ENCODE measurements around the gene OS9.

The OS9 gene

DNA sequence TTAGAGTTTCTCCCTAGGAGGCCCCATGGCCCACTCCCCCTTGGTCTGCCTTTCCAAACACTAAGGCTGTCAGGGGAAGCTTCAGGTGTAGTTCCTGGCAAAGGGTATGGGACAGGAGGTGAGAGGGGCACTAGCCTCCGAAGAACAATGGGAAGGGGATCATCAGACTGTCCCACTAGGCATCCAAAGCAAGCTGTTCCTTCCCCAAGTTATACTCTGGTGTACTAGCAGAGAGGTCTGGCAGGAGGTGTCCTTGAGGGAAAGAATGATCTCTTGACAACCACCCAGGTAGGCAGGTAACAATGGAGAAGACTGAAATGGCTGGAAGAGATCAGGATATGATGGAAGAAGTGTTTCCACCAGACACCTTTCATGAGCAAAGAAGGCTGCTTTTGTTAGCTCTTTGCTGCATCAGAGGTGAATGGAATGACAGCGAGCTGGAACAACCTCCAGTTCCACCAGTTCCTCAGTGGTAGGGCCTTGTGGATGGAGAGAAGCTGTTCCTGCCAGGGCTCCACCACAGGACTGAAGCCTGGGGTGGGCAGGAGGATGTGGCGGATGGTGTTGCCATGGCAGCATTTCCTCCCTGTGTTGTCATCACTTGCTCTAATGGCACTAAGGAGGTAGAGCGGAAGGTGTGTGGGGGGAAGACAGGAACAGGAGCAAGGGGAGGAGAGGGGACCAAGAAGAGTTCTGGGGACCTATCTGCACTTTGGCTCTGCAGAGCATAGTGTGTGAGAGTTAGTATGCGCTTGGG, 46.9 kb downstream of the OS9 start:
- TF ChIP-seq, protein P1, sequence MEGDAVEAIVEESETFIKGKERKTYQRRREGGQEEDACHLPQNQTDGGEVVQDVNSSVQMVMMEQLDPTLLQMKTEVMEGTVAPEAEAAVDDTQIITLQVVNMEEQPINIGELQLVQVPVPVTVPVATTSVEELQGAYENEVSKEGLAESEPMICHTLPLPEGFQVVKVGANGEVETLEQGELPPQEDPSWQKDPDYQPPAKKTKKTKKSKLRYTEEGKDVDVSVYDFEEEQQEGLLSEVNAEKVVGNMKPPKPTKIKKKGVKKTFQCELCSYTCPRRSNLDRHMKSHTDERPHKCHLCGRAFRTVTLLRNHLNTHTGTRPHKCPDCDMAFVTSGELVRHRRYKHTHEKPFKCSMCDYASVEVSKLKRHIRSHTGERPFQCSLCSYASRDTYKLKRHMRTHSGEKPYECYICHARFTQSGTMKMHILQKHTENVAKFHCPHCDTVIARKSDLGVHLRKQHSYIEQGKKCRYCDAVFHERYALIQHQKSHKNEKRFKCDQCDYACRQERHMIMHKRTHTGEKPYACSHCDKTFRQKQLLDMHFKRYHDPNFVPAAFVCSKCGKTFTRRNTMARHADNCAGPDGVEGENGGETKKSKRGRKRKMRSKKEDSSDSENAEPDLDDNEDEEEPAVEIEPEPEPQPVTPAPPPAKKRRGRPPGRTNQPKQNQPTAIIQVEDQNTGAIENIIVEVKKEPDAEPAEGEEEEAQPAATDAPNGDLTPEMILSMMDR (IDR thresholded peaks at IDR 0.05), result no peak
- H3K4me3 ChIP-seq, result peak overlapping the region; percentile 55
- no peak for DNase-seq (ENCODE audit: low spot score)
- no peak overlapping the region for H3K27ac ChIP-seq

DNA sequence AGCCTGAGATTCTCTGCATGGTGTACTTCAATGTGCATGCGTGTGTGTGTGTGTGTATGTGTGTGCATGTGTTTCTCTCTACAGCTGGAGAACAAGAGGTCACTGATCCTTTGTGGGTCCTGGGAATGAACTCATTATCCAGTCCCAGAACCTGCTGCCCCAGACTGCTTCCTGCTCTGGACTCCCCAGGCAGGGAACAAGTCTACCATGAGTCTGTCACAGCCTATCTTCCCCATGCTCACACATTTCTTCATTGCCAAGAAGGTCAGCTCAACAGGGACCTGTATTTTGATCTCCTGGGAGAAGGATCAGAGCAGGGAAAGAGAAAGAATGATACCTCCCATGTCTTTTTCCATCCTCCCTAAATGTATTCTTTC, 47.5 kb downstream of the OS9 start:
- no peak for DNase-seq (ENCODE audit: low spot score)
- peak overlapping the region; percentile 55 for H3K4me3 ChIP-seq
- TF ChIP-seq, protein P1 (IDR thresholded peaks at IDR 0.05), result no peak
- no peak overlapping the region for H3K27ac ChIP-seq

DNA sequence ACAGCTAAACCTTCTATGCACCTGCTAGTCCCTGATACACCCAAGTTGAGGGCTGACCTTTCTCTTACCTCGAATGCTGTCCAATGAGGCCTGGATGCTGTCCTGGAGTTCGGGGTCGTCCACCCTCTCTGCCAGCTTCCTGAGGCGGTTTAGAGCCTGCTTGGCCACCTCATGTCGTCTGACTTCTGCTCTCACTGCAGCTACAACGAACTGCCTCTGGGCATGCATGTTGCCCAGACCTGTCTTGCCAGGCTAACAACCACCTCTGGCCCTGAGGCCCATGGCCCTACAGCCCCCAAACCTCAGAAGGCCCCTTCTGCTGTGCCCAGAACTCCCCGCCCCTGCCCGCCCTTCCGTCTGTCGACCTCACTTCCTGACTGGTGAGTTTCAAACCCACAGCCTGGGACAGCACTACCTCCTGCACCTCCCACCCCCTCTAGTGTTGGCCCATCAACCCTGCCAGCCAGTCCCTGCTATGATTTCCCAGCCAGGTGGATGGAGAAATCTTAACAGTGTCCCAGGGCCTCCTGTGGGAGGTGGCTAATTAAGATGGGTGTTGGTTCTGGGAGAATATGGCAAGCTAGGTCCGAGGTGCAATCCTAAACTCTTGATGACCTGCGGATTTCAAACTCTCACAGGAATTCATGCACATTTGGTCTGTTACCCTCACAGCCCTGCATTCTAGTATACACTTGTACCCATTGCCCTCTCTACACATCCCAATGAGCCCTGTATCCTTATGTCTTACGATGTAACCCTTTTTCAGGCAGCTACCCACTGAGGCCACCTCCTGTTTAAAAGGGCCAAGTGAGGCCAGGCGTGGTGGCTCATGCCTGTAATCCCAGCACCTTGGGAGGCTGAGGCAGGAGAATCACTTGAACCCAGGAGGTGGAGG, 48.2 kb downstream of the OS9 start:
- H3K4me3 ChIP-seq, result peak overlapping the region; percentile 55
- H3K27ac ChIP-seq, result no peak overlapping the region
- TF ChIP-seq, protein P1 (IDR thresholded peaks at IDR 0.05), result no peak
- DNase-seq (ENCODE audit: low spot score), result no peak

DNA sequence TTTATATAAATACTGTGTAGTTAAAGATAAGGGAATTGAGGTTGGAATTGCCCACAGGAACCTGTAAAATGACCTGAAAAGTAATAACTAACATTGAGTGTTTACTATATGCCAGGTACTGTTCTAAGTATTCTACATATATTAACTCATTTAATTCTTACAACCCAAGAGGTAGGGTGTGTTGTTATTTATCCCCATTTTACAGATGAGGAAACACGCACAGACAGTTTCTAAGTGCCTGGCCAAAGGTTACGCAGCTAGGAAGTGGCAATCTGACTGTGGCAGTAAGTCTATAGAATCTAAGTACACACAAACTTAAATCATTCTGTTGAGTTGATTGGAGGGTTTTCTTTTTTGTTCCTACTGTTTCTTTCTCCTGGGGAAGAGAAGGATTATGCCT, 49.8 kb downstream of the OS9 start:
- Histone ChIP-seq H3K4me3 (peak overlapping the region; percentile 98), H3K27ac (no peak overlapping the region)
- TF ChIP-seq, protein P1 (IDR thresholded peaks at IDR 0.05), result no peak
- DNase-seq (ENCODE audit: low spot score), result no peak

DNA sequence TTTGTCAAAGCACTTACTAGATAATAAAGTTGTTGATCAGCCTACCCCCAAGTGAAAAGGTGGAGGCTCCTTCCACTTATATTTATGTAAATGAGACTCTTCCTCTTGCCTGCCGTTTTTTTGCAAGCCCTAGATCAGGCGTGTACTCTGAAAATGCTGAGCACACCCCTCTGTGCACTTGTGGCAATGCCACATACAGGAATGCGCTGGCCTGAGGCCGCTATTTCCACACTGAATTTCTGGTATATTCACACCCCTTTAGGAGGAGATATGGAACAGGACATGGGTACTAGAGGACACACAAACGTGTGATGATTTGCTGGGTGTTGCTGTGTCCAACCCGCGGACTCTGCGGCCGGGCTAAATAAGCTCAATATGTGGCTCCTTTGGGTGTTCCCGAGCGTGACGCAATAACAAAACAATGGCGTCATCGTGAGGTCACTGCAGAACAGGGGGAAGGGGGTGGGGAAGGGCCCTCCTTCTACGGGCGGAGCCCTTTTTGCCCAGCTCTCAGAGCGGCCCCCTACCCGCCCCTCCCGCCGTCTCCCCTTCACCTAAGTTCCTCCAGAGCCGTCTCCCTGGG, 50.4 kb downstream of the OS9 start:
- TF ChIP-seq, protein P1 (IDR thresholded peaks at IDR 0.05), result no peak
- Histone ChIP-seq H3K27ac (peak overlapping the region; percentile 98 to 99), H3K4me3 (peak overlapping the region; percentile 98)
- DNase-seq (ENCODE audit: low spot score), result peak; percentile 93

DNA sequence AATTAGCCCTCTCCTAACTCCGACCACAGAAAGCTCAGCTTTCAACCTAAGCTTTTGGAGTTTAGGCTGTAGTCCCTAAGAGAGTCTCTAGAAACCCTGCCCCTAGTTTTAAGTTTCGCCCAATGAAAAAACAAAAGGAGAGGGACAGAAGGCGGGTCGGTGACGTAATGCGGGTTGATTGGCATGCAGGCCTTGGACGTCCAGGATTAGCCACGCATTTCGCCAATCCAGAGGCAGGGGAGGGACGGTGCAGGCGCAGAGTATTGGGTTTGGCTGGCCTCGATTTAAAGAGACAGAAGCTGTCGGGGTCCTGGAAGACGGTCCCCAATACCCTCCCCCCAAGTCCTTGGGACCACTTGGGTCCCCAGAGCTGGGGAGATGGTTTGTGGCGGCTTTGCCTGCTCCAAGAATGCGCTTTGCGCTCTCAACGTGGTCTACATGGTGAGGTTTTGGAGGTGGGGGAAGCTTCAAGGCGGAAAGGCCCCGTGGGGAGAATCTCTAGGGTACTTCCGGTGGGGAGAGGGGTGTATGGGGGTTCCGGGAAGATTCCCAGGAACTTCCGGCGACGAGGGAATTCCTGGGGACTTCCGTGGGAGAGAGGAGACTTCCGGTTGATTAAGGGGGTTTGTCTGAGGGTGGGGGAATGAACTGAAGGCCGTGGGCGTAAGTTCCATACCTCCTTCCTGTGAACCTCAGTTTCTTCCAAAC, 51.0 kb downstream of the OS9 start, which contains the start of gene TSPAN31:
Gene TSPAN31 (plus strand): TSS at position 263 of the 708 bp plus-strand sequence. CDS start 116 bp downstream, at position 379.
- TF ChIP-seq, protein P1 (IDR thresholded peaks at IDR 0.05), result no peak
- peak within 1 kb of the TSS; percentile 98 for H3K4me3 ChIP-seq
- peak within 1 kb of the TSS; percentile 98 to 99 for H3K27ac ChIP-seq
- peak; percentile 98 for DNase-seq (ENCODE audit: low spot score)

Measured in coronary artery (tissue), 2 donors.